ENCODE measurements around the gene EFCAB12.

DNA sequence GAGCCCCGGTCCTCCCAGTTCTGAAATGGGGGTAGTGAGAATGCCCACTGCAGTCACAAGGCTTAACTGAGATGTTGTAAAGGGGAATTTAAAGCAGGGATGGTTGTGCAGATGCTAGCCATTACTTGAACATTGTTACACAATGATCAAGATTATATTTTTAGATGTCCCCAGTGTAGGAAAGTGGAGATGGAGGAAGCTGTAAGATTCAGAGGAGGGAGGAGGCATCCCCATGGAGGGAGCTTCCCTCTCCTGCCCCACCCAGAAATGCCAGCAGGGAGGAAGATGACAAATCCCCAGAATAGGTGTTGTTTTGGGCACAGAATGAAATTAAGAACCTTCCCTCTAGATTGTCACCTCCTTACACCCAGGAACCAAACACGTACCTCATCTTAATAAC lies 46.1 kb downstream of the EFCAB12 start:
- TF ChIP-seq, protein P1, sequence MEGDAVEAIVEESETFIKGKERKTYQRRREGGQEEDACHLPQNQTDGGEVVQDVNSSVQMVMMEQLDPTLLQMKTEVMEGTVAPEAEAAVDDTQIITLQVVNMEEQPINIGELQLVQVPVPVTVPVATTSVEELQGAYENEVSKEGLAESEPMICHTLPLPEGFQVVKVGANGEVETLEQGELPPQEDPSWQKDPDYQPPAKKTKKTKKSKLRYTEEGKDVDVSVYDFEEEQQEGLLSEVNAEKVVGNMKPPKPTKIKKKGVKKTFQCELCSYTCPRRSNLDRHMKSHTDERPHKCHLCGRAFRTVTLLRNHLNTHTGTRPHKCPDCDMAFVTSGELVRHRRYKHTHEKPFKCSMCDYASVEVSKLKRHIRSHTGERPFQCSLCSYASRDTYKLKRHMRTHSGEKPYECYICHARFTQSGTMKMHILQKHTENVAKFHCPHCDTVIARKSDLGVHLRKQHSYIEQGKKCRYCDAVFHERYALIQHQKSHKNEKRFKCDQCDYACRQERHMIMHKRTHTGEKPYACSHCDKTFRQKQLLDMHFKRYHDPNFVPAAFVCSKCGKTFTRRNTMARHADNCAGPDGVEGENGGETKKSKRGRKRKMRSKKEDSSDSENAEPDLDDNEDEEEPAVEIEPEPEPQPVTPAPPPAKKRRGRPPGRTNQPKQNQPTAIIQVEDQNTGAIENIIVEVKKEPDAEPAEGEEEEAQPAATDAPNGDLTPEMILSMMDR (IDR thresholded peaks at IDR 0.05 in 4 of 5, conservative IDR thresholded peaks at IDR 0.05 in 1 of 5): no peak
- TF ChIP-seq POLR2A (IDR thresholded peaks at IDR 0.05): no peak

Measured in gastrocnemius medialis (tissue), 4 donors.